T-helper 1 cell treated with Interleukin-12 subunit alpha and Interleukin-12 subunit beta and Interleukin-4 antibody, amounts not matched to agents 30 μg/mL and 1 μg/mL, for 36 hours (primary cell): ENCODE results near the gene FLVCR2.

Source experiments
- H3K27ac Mint-ChIP-seq: one replicate; pipeline ENCODE4 v1.8.0; 2021; ENCODE audit warnings: mild to moderate bottlenecking, mixed read lengths
- H3K27me3 Mint-ChIP-seq: one replicate; pipeline ENCODE4 v1.8.0; 2021; ENCODE audit warnings: low read depth, mixed read lengths
- H3K36me3 Mint-ChIP-seq: one replicate; pipeline ENCODE4 v1.8.0; 2021; ENCODE audit warnings: low read depth, mixed read lengths
- H3K4me1 Mint-ChIP-seq: one replicate; pipeline ENCODE4 v1.8.0; 2021; ENCODE audit warnings: low read depth, mixed read lengths
- H3K4me3 Mint-ChIP-seq: one replicate; pipeline ENCODE4 v1.8.0; 2021; ENCODE audit warnings: mild to moderate bottlenecking, moderate library complexity, mixed read lengths
- H3K9me3 Mint-ChIP-seq: one replicate; pipeline ENCODE4 v1.8.0; 2021; ENCODE audit warnings: mixed read lengths

Gene FLVCR2

DNA sequence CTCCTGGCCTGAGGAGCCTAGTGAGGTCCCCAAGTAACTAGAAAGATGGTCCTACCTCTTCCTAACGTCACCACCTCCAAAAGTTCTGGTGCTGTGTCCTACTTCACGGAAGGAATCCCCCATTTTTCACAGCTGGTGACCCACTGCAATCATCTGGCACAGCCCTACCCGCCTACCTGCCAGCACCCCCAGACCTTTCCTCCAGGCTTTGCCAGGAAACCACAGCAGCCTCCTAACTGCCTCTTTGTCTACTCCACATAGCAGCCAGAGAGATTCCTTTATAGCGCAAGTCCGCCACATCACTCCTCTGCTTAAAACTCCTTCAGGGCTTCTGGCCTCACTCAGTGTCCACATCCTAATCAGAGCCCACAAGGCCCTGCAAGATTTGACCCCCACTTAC is 13.4 kb upstream of the FLVCR2 start:
- H3K27ac Mint-ChIP-seq: no peak overlapping the region

DNA sequence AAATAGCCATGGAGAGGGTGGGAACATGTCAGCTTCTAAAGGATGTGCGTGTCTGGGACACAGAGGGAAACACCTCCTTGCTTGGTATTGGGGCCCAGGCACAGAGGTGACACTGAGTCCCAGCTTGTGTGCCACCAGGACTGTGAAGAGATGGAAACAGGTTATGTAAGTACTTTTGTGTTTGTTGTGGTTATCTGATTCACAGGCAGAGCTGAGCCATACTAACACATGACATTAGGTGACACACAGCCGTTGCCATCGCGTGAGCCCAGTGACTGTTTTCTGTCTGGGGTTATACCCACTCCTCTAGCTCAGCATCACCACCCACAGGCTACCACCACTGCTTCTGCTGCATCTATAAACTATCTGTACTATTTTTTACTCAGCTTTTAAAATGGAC is 12.1 kb upstream of the FLVCR2 start:
- no peaks in the 10 kb centered on the region for H3K27me3 Mint-ChIP-seq
- H3K9me3 Mint-ChIP-seq: no peaks in the 10 kb centered on the region
- peak overlapping the region; percentile 94 for H3K27ac Mint-ChIP-seq
- H3K4me3 Mint-ChIP-seq: peak overlapping the region; percentile 61
- peaks cover 48% of the 10 kb centered on the region for H3K4me1 Mint-ChIP-seq
- peaks cover 4% of the 10 kb centered on the region for H3K36me3 Mint-ChIP-seq

More for the DNA sequence above, 13.4 kb upstream of the FLVCR2 start:
- Mint-ChIP-seq H3K36me3 (peaks cover 4% of the 10 kb centered on the region), H3K9me3 (no peaks in the 10 kb centered on the region), H3K27me3 (no peaks in the 10 kb centered on the region), H3K4me1 (peaks cover 61% of the 10 kb centered on the region), H3K4me3 (no peak overlapping the region)

DNA sequence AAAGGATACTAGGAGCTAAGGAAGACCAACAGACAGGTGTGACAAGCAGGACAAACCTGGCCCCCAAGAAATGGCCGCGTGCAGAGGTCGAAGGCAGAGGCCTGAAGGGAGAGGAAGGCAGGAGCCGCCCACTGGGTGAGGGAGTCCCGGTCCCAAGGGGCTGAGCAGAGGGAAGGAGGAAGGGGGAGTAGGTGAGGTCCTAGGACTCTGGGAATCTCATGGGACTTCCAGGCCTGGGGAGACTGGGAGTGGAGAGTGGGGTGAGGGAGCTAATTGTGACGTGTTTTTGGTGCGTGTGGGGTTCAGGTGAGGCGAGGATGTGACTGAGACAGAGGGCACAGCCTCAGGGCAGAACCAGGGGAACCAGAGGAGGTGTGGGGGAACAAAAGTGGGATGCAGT is 11.7 kb upstream of the FLVCR2 start:
- Mint-ChIP-seq H3K9me3 (no peaks in the 10 kb centered on the region), H3K27ac (peak overlapping the region; percentile 94), H3K4me3 (peak overlapping the region; percentile 26), H3K27me3 (no peaks in the 10 kb centered on the region), H3K36me3 (peaks cover 4% of the 10 kb centered on the region), H3K4me1 (peaks cover 45% of the 10 kb centered on the region)

DNA sequence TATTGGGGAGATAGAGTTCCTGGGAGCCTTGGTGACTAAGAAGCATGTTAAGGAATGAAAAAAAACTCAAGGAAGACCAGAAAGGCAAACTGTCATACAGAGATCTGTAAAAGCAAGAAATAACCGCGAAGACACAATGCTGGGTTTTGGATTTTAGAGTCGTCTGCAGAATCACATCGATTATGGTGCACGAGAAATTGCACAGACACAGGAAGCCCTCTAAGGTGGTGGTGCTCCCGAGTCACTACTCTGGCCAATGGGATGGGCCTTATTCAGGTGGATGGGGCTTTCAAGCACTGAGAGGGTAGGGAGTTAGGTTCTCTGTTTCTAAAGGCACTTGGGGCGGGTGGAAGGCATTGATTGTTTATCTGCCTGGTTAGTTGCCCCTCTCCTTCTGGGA is 10.3 kb upstream of the FLVCR2 start:
- Mint-ChIP-seq H3K27ac (no peak overlapping the region), H3K4me1 (peaks cover 37% of the 10 kb centered on the region), H3K36me3 (peaks cover 4% of the 10 kb centered on the region), H3K4me3 (no peak overlapping the region), H3K9me3 (no peaks in the 10 kb centered on the region), H3K27me3 (no peaks in the 10 kb centered on the region)

DNA sequence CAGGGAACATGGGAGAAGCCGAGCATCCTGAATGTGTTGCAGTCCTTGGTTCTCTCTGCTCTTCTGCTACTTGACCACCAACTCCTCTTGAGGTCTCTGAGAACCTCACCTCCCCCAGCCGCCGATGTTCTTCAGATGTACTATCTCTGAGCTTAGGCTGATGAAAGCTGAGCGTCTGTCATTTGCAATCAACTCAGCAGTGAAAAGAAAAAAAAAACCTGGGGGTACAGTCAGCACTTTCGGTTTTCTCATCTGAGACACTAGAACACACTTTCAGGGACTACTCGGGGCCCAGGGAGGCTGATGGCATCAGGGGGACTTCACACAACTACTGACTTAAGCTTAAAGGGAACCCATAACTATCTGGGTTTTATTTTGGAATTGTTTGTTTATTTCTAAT is 9.6 kb upstream of the FLVCR2 start:
- H3K9me3 Mint-ChIP-seq: no peaks in the 10 kb centered on the region
- H3K4me1 Mint-ChIP-seq: peaks cover 37% of the 10 kb centered on the region
- H3K27me3 Mint-ChIP-seq: no peaks in the 10 kb centered on the region
- no peak overlapping the region for H3K4me3 Mint-ChIP-seq
- H3K27ac Mint-ChIP-seq: peak overlapping the region; percentile 9
- peaks cover 4% of the 10 kb centered on the region for H3K36me3 Mint-ChIP-seq

DNA sequence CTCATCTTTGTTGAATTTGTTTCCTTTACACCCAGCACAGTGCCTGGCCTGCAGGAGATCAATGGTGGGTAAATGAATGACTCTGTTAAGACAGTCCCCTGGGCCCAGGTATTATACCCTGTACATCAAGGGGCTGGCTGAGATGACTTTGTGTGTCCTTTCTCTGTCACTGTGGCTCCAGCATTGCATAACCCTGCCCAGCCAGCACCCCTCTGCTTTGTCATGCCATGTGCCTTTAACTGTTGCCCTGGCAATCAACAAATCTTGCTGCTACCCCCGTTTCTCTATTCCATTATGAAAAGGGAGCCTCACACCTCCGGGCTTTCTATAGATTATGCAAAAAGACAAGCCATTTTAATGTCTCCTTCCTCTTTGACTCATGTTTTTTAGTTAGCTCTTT is 7.6 kb upstream of the FLVCR2 start:
- H3K27ac Mint-ChIP-seq: no peak overlapping the region
- peaks cover 27% of the 10 kb centered on the region for H3K4me1 Mint-ChIP-seq
- H3K27me3 Mint-ChIP-seq: peaks cover 4% of the 10 kb centered on the region
- no peaks in the 10 kb centered on the region for H3K9me3 Mint-ChIP-seq
- no peak overlapping the region for H3K4me3 Mint-ChIP-seq
- peaks cover 4% of the 10 kb centered on the region for H3K36me3 Mint-ChIP-seq

DNA sequence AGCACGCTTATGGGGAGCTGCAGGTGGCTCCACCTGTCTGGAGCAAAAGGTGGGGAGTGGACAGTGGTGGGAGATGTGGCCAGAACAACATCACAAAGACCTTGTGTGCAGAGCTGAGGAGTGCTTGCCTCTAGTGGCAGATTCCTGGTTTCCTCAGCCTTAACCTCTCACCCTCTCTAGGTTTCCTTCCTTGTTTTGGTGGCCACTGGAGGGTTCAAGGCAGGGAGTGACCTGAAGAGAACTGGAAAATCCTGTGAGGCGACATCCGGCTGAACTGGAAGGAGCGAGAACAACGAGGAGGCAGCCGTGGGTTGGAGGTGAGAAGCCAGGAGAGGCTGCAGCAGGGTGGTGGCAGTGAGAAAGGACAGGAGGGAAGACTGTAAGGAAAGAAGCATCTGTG is 6.3 kb upstream of the FLVCR2 start:
- Mint-ChIP-seq H3K4me3 (no peak overlapping the region), H3K27ac (no peak overlapping the region), H3K9me3 (no peaks in the 10 kb centered on the region), H3K4me1 (peaks cover 16% of the 10 kb centered on the region), H3K27me3 (peaks cover 4% of the 10 kb centered on the region), H3K36me3 (no peaks in the 10 kb centered on the region)

DNA sequence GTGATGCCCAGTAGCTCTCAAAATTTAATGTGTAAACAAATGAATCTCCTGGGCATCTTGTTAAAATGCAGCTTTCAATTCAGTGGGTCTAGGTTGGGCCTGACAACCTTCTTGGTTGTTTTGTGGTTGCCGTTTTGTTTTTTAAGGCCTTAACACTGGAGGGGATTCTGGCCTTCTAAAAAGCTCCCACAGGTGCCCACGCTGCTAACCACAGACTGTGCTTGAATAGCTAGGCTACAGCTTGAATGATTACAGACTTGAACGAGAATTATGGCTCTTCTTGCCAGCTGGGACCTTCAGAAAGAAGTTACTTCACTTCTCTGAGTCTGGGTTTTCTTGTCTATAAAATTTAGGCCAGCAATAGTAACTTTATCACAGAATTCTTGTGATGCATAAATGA is 1.3 kb upstream of the FLVCR2 start:
- Mint-ChIP-seq H3K4me3 (peak overlapping the region; percentile 87), H3K4me1 (peaks cover 20% of the 10 kb centered on the region), H3K27me3 (peaks cover 10% of the 10 kb centered on the region), H3K36me3 (no peaks in the 10 kb centered on the region), H3K27ac (no peak overlapping the region), H3K9me3 (no peaks in the 10 kb centered on the region)

DNA sequence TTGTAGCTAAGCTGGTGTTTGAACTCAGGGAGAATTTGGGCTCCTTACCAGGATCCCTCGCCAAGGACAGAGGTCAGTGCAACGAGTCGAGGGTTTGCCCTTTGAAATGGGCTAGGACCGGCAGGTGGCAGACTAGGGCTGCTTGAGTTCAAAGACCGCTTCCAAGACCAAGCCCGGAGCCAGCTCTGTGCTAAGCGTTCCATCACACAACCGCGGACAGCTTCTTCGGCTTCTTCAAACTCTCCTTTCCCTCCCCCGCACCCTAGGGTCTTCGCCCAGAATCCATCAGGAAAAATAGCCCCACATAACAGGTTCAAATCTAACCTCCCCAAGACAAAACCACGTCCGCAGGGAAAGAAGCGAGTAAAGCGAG is 705 bp upstream of the FLVCR2 start:
- H3K27ac Mint-ChIP-seq: peak overlapping the region; percentile 69
- no peaks in the 10 kb centered on the region for H3K9me3 Mint-ChIP-seq
- H3K4me3 Mint-ChIP-seq: peak overlapping the region; percentile 87
- H3K27me3 Mint-ChIP-seq: peaks cover 10% of the 10 kb centered on the region
- peaks cover 20% of the 10 kb centered on the region for H3K4me1 Mint-ChIP-seq
- no peaks in the 10 kb centered on the region for H3K36me3 Mint-ChIP-seq

DNA sequence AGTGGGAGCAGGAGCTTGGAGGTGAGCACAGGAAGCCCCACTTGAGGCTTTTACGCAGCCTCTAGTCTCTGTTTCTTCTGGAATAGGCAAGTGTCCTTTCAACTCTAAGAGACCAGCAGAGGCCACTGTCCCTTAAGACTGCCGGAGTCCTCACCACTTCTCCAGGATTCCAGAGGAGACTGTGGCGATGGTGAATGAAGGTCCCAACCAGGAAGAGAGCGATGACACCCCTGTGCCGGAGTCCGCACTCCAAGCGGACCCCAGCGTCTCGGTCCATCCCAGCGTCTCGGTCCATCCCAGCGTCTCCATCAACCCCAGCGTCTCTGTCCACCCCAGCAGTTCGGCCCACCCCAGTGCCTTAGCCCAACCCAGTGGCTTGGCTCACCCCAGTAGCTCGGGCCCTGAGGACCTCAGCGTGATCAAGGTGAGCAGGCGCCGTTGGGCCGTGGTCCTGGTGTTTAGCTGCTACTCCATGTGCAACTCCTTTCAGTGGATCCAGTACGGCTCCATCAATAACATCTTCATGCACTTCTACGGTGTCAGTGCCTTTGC is 442 bp downstream of the FLVCR2 start:
- Mint-ChIP-seq H3K4me1 (peaks cover 20% of the 10 kb centered on the region), H3K9me3 (no peaks in the 10 kb centered on the region), H3K4me3 (peak overlapping the region; percentile 87), H3K36me3 (no peaks in the 10 kb centered on the region), H3K27ac (no peak overlapping the region), H3K27me3 (peaks cover 10% of the 10 kb centered on the region)

DNA sequence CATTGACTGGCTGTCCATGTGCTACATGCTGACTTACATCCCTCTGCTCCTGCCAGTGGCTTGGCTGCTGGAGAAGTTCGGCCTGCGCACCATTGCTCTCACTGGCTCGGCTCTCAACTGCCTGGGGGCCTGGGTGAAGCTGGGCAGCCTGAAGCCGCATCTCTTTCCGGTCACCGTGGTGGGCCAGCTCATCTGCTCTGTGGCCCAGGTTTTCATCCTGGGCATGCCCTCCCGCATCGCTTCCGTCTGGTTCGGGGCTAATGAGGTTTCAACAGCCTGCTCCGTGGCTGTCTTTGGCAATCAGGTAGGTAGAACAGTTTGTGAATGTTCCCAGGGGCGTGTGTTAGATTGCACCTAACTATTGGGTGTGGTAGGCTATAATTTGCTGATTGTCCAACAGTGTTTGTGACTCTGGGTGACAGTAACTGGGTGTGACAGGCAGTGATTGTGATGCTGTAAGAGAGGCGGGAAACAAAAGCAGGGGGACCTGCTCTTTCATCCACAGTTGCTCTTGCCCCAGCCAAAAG is 981 bp downstream of the FLVCR2 start:
- Mint-ChIP-seq H3K36me3 (no peaks in the 10 kb centered on the region), H3K27ac (no peak overlapping the region), H3K4me1 (peaks cover 20% of the 10 kb centered on the region), H3K4me3 (peak overlapping the region; percentile 87), H3K27me3 (peaks cover 10% of the 10 kb centered on the region), H3K9me3 (no peaks in the 10 kb centered on the region)

DNA sequence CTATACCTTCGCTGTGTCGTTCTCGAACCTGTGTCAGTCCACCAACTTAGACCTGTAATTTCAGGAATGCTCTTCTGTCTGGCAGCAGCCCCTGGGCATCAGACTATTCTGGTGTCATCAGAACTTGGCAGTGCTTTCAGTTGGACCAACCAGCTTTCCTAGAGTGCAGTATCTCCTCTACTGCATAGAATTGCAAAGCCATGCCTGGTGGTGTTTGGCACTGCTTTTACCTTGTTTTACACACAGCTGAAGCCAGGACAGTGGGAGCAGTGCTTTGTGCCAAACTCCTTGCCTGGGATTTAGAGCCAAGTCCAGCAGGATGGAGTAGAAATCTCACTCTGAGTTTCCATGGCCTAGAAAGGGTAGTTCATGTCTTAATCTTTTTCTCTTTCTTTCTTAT is 1.5 kb downstream of the FLVCR2 start:
- no peak overlapping the region for H3K4me3 Mint-ChIP-seq
- peaks cover 20% of the 10 kb centered on the region for H3K4me1 Mint-ChIP-seq
- H3K36me3 Mint-ChIP-seq: no peaks in the 10 kb centered on the region
- peaks cover 6% of the 10 kb centered on the region for H3K27me3 Mint-ChIP-seq
- no peaks in the 10 kb centered on the region for H3K9me3 Mint-ChIP-seq
- H3K27ac Mint-ChIP-seq: no peak overlapping the region

DNA sequence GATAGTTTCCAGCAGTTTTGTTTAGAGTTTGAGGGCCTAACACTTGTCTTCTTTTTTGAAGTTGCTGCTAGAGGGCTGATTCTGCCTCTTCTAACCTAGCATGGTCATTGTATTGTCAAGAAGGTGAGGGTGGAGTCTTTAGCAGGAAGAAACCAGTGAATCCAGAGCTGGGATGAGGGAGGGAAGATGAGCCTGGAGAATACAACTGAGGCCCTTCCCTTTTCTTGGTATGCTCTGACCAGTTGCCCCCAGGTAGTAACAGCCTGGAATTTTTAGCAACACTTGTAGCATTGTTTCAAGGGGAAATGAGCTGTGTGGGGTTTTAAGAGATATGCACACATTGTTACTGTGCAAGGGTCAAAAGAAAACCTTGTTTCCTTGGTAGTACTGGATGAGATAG is 9.0 kb downstream of the FLVCR2 start:
- no peaks in the 10 kb centered on the region for H3K4me1 Mint-ChIP-seq
- no peak overlapping the region for H3K27ac Mint-ChIP-seq
- no peak overlapping the region for H3K4me3 Mint-ChIP-seq

DNA sequence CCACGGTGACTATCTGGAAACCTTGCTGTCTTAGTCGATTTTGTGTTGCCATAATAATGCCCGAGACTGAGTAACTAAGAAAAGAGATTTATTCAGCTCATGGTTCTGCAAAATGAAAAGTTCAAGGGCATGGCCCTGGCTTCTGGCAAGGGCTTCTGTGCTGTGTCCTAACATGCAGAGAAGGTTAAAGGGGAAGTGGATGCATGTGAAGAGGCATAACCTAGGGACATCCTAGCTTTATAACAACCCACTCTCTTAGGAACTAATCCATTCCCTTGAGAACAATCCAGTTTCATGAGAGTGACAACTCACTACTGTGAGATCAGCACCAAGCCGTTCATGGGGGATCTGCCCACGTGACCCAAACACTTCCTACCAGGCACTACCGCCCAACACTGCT is 11.5 kb downstream of the FLVCR2 start:
- H3K4me3 Mint-ChIP-seq: no peak overlapping the region
- H3K27me3 Mint-ChIP-seq: no peaks in the 10 kb centered on the region
- no peak overlapping the region for H3K27ac Mint-ChIP-seq
- H3K4me1 Mint-ChIP-seq: no peaks in the 10 kb centered on the region
- H3K36me3 Mint-ChIP-seq: peaks cover 2% of the 10 kb centered on the region
- no peaks in the 10 kb centered on the region for H3K9me3 Mint-ChIP-seq

More for the DNA sequence above, 9.0 kb downstream of the FLVCR2 start:
- Mint-ChIP-seq H3K36me3 (no peaks in the 10 kb centered on the region), H3K9me3 (no peaks in the 10 kb centered on the region), H3K27me3 (no peaks in the 10 kb centered on the region)

DNA sequence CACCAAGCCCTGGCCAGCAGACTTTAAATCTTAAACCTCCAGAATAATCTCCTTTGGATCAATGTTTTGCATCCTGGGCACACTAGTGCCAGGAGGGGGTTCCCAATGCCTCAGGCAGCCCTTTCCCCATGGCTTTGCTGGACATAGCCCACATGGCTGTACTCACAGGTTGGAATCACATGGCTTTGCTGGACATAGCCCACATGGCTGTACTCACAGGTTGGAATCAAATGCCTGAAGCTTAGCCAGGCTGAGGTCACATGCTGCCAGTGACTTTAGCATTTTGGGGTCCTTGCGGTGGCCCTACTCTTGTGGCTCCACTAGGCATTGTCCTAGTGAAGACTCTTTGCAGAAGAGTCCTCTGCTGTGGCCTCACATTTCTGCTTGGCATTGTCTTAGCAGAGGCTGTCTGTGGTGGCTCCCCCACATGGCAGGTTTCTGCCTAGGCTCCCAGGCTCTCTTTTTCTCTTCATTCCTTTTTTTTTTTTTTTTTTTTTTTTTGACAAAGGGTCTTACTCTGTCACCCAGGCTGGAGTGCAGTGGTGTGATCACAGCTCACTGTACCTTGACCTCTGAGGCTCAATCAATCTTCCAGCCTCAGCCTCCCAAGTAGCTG is 13.0 kb downstream of the FLVCR2 start:
- Mint-ChIP-seq H3K9me3 (no peaks in the 10 kb centered on the region), H3K36me3 (peaks cover 2% of the 10 kb centered on the region), H3K4me1 (no peaks in the 10 kb centered on the region), H3K4me3 (no peak overlapping the region), H3K27ac (no peak overlapping the region), H3K27me3 (no peaks in the 10 kb centered on the region)
